ENCODE data around the gene BCAS1.

The BCAS1 gene

DNA sequence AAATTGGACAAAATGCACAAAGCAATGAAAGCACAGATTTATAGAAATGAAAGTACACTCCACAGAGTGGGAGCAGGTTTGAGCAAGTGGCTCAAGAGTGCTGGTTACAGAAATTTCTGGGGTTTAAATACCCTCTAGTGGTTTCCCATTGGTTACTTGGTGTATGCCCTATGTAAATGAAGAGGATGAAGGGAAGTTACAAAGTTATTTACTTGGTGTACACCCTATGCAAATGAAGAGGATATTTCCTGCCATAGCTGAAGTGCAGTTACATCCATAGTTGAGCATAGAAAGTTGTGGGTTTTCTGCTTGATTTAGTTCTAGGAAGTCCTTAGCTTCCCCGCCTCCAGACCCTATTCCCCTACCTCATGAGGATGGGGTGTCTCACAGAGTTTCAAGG, 22.7 kb downstream of the BCAS1 start:
- TF ChIP-seq, protein P1, sequence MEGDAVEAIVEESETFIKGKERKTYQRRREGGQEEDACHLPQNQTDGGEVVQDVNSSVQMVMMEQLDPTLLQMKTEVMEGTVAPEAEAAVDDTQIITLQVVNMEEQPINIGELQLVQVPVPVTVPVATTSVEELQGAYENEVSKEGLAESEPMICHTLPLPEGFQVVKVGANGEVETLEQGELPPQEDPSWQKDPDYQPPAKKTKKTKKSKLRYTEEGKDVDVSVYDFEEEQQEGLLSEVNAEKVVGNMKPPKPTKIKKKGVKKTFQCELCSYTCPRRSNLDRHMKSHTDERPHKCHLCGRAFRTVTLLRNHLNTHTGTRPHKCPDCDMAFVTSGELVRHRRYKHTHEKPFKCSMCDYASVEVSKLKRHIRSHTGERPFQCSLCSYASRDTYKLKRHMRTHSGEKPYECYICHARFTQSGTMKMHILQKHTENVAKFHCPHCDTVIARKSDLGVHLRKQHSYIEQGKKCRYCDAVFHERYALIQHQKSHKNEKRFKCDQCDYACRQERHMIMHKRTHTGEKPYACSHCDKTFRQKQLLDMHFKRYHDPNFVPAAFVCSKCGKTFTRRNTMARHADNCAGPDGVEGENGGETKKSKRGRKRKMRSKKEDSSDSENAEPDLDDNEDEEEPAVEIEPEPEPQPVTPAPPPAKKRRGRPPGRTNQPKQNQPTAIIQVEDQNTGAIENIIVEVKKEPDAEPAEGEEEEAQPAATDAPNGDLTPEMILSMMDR (IDR thresholded peaks at IDR 0.05; ENCODE audit: insufficient read depth, low read depth, low read length, missing control alignments), result no peak
- DNase-seq (ENCODE audit: low read depth), result no peak
- no peak overlapping the region for H3K4me3 ChIP-seq (ENCODE audit: low read length)

DNA sequence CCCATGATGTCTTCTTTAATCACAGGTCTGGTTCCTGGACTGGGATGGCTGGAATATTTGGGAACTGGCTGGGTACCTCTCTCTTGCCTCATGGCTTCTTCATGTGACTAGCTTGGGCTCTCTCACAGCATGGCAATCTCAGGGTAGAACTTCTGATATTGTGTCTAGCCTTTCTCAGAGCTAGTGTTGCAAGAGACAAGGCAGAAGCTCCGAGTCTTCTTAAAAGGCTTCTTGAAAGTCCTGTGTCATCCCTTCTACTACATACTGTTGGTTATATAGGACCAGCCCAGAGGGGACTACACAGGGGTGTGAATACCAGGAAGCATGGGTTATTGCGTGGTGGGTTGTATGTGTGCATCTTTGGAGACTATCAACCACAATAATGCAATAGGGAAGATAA, 23.3 kb downstream of the BCAS1 start:
- no peak overlapping the region for H3K4me3 ChIP-seq (ENCODE audit: low read length)
- TF ChIP-seq, protein P1 (IDR thresholded peaks at IDR 0.05; ENCODE audit: insufficient read depth, low read depth, low read length, missing control alignments), result no peak
- DNase-seq (ENCODE audit: low read depth), result no peak

DNA sequence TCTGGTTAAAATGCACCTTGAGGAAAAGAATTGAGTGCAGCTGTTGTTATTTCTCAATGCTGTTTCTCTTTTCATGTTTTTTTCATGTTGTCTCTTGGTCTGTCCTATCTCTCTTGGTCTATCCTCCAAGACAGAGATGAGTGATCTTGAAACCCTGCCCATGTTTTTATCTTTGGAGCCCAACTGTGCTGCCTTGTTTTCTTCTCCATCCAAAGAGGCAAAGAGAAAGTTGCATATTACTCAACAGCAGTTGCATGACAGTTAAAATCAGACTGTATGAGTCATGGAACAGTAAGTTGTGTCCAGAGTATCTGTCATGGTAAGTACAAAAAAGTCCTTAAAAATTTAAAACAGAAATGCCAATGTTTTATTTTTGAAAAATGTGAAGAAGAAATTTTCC, 26.2 kb downstream of the BCAS1 start:
- DNase-seq (ENCODE audit: low read depth), result peak; percentile 76
- no peak overlapping the region for H3K4me3 ChIP-seq (ENCODE audit: low read length)
- TF ChIP-seq, protein P1 (IDR thresholded peaks at IDR 0.05; ENCODE audit: insufficient read depth, low read depth, low read length, missing control alignments), result no peak

DNA sequence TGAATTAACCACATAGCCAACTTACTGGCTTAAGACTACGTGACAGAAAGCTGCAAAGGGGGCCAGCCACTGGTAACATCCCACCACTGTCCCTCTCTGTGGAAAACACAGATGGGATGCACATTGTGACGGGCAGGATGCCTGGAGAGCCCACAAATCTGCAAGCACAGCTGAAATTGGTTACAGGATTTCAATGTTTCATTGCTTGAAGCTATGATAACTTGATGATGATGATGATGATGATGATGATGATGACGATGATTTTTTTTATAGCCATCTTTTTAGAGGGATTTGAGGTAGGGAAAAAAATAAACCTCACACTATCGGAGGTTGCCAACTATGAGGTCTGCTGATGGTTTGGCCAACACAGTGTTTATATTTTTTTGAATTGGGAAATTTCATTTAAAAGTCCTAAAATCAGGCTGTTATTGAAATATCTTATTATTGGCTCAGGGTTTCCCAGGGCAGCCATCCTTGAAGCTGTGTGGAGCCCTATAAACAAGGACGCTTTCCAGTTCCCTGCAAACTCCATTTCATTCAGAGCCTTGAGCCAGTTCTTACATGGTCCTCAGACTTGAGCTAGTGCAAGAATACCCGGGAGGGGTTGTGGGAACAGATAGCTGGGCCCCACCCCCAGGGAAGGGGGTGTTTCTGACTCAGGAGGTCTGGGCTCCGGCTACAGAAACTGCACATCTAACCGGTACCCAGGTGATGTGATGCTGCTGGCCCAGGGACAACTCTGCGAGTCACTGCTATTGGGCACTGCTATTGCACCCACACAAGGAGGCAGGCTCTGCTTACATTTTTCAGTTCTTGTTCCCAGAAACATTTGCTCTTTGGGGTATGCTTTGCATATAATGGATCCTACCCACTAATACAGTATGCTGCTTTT, 27.1 kb downstream of the BCAS1 start:
- H3K4me3 ChIP-seq (ENCODE audit: low read length), result no peak overlapping the region
- TF ChIP-seq, protein P1 (IDR thresholded peaks at IDR 0.05; ENCODE audit: insufficient read depth, low read depth, low read length, missing control alignments), result peak; percentile 9
- DNase-seq (ENCODE audit: low read depth), result peak; percentile 74

DNA sequence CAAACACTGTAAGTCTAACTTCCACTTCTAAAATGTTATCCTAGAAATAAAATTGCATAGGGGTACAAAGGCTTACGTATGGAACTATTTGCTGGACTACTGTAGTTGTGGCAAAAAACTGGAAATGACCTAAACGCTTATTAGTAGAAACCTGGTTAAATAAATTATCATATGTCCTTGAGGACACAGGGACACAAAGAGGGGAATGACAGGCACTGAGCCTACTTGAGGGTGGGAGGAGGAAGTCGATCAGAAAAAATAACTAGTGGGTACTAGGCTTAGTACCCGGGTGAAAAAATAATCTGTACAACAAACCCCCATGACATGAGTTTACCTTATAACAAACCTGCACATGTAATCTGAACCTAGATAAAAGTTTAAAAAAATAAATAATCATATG, 28.4 kb downstream of the BCAS1 start:
- no peak for DNase-seq (ENCODE audit: low read depth)
- no peak overlapping the region for H3K4me3 ChIP-seq (ENCODE audit: low read length)
- TF ChIP-seq, protein P1 (IDR thresholded peaks at IDR 0.05; ENCODE audit: insufficient read depth, low read depth, low read length, missing control alignments), result no peak

DNA sequence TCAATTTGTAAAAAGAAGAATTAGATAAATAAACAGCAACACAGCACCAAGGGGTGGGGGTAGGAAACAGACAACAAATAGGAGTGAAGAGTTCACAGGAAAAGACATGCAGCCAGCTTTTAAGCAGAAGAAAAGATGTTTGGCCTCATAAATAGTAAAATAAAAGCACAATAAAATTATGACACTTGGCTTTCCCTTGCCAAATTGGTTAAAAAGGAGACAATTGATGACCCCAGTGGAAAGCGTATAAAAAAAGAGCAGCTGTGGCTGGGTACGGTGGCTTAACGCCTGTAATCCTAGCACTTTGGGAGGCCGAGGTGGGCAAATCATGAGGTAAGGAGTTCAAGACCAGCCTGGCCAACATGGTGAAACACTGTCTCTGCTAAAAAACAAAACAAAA, 29.1 kb downstream of the BCAS1 start:
- H3K4me3 ChIP-seq (ENCODE audit: low read length), result no peak overlapping the region
- TF ChIP-seq, protein P1 (IDR thresholded peaks at IDR 0.05; ENCODE audit: insufficient read depth, low read depth, low read length, missing control alignments), result no peak
- no peak for DNase-seq (ENCODE audit: low read depth)

DNA sequence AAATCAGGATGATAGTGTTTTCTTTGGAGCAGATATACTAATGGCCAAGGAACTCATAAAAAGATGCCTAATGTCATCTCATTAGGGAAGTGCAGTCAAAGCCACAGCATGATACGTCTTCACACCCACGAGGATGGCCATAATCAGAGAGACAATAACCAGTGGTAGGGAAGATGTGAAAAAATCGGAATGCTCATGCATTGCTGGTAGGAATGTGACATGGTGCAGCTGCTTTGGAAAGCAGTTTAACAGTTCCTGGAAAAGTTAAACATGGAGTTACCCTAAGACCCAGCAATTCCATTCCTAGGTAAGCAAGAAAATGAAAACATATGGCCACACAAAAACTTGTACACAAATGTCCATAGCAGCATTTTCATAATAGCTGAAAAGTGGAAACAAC, 29.9 kb downstream of the BCAS1 start:
- no peak overlapping the region for H3K4me3 ChIP-seq (ENCODE audit: low read length)
- no peak for DNase-seq (ENCODE audit: low read depth)
- TF ChIP-seq, protein P1 (IDR thresholded peaks at IDR 0.05; ENCODE audit: insufficient read depth, low read depth, low read length, missing control alignments), result no peak
